Natural killer cell (primary cell): ENCODE results near the gene IER5. TPM values are rescaled to one million over a fixed set of nuclear protein-coding genes. Genes with fewer than 3 reads are reported as not detected.

Experiments used
- ATAC-seq, 3 donors: fragments of 150-1000 bp in 2 of 3; fragments of 200-7000 bp in 1 of 3; cut with Tn5 transposase; 1 replicate in 1 of 3; 2 replicates in 2 of 3; pipeline ENCODE4 v1.10.0; 2021; ENCODE audit warnings: mild to moderate bottlenecking in 2 of 3, moderate library complexity in 2 of 3
- DNase-seq, 2 donors: peaks; one replicate each; pipeline versions ENCODE4 v3.0.0 to v3.0.0-alpha.2; 2013 to 2021; ENCODE audit warnings: mixed read lengths in 1 of 2
- H3K27ac ChIP-seq: one replicate; pipeline ENCODE4 v1.5.1; 2013; ENCODE audit warnings: mild to moderate bottlenecking, low read length
- H3K27me3 ChIP-seq: one replicate; pipeline ENCODE4 v1.6.1; 2013; ENCODE audit warnings: low read length; ENCODE audit not compliant: control insufficient read depth, insufficient read depth
- H3K36me3 ChIP-seq: one replicate; pipeline ENCODE4 v1.6.1; 2013; ENCODE audit warnings: low read length; ENCODE audit not compliant: control insufficient read depth, insufficient read depth
- H3K4me1 ChIP-seq: one replicate; pipeline ENCODE4 v1.6.1; 2013; ENCODE audit warnings: low read length; ENCODE audit not compliant: control insufficient read depth, insufficient read depth
- H3K4me3 ChIP-seq: one replicate; pipeline ENCODE4 v1.5.1; 2013; ENCODE audit warnings: low read length
- H3K9me3 ChIP-seq: one replicate; pipeline ENCODE4 v1.6.1; 2013; ENCODE audit warnings: low read length; ENCODE audit not compliant: control insufficient read depth, insufficient read depth
- H3K27ac Mint-ChIP-seq, 2 donors: one replicate each; pipeline ENCODE4 v1.8.0; 2022; ENCODE audit warnings: mild to moderate bottlenecking in 2 of 2, mixed read lengths in 2 of 2, moderate library complexity in 1 of 2
- H3K27me3 Mint-ChIP-seq, 2 donors: one replicate each; pipeline ENCODE4 v1.8.0; 2022; ENCODE audit warnings: low read depth in 2 of 2, mixed read lengths in 2 of 2
- H3K36me3 Mint-ChIP-seq: one replicate; pipeline ENCODE4 v1.8.0; 2022; ENCODE audit warnings: mixed read lengths
- H3K4me1 Mint-ChIP-seq, 2 donors: one replicate each; pipeline ENCODE4 v1.8.0; 2022; ENCODE audit warnings: mixed read lengths in 2 of 2
- H3K4me3 Mint-ChIP-seq: one replicate; pipeline ENCODE4 v1.8.0; 2022; ENCODE audit warnings: mild to moderate bottlenecking, moderate library complexity, mixed read lengths
- H3K9me3 Mint-ChIP-seq, 2 donors: one replicate each; pipeline ENCODE4 v1.8.0; 2022; ENCODE audit warnings: mixed read lengths in 2 of 2
- WGBS: methylation state at CpG from one replicate; pipeline ENCODE4 v1.1.7; 2013; ENCODE audit warnings: missing lambda C conversion rate; ENCODE audit not compliant: insufficient coverage; 5-methylcytosine and 5-hydroxymethylcytosine counted together
- intact Hi-C: fragments of 100-400 bp; cut with micrococcal nuclease; formaldehyde crosslinking; loops from one replicate; pipeline ENCODE4 v1.14.2; 2022
- total RNA-seq, 4 donors: library from RNA; stranded (reverse); fragments of 120-200 nt in 1 of 4; gene quantifications; one replicate each; pipeline versions ENCODE4 v1.2.3 to v1.2.4, GENCODE V29; 2013 to 2022
- TF ChIP-seq, protein P1 (sequence below): fragments of 200-600 bp; IDR thresholded peaks from one replicate; pipeline ENCODE4 v1.8.0; 2022; ENCODE audit warnings: antibody characterized with exemption

Gene IER5
- total RNA-seq, 3 donors from 2014 or later (not counting 1 experiment from before 2014, with no cell fraction given): 118 to 164 (median 150) TPM

DNA sequence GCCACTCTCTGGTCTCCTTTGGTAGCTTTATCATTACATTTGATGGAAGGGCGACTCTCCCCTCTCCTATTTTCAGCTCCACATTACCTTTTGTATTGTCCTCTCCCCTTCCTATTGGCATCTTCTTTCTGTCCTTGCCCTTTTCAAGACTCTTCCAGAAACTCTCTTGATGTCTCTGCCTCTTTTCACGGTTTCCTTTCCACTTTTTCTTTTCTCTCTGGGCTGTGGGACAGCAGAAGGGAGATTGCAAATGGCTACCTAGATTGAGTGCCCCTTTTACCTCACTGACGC, 17.5 kb downstream of the IER5 start:
- Mint-ChIP-seq H3K36me3 (no peaks in the 10 kb centered on the region), H3K9me3 (no peaks in the 10 kb centered on the region), H3K27ac (peak overlapping the region; percentile 78 to 98), H3K4me1 (peaks cover 33 to 41% of the 10 kb centered on the region in 2 donors), H3K27me3 (peaks cover 11 to 14% of the 10 kb centered on the region in 2 donors), H3K4me3 (peak overlapping the region; percentile 93)
- peak overlapping the region; percentile 27 for H3K27ac ChIP-seq
- 86% methylated on average over 3 of the region's 3 CpGs for WGBS
- H3K4me1 ChIP-seq: peaks cover 32% of the 10 kb centered on the region
- no peaks in the 10 kb centered on the region for H3K36me3 ChIP-seq
- no peak overlapping the region for H3K4me3 ChIP-seq
- DNase-seq (no peak), ATAC-seq (no peak)
- TF ChIP-seq, protein P1, sequence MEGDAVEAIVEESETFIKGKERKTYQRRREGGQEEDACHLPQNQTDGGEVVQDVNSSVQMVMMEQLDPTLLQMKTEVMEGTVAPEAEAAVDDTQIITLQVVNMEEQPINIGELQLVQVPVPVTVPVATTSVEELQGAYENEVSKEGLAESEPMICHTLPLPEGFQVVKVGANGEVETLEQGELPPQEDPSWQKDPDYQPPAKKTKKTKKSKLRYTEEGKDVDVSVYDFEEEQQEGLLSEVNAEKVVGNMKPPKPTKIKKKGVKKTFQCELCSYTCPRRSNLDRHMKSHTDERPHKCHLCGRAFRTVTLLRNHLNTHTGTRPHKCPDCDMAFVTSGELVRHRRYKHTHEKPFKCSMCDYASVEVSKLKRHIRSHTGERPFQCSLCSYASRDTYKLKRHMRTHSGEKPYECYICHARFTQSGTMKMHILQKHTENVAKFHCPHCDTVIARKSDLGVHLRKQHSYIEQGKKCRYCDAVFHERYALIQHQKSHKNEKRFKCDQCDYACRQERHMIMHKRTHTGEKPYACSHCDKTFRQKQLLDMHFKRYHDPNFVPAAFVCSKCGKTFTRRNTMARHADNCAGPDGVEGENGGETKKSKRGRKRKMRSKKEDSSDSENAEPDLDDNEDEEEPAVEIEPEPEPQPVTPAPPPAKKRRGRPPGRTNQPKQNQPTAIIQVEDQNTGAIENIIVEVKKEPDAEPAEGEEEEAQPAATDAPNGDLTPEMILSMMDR: no peak
- no peaks in the 10 kb centered on the region for H3K27me3 ChIP-seq
- intact Hi-C loops: no loop called here
- H3K9me3 ChIP-seq: no peaks in the 10 kb centered on the region

DNA sequence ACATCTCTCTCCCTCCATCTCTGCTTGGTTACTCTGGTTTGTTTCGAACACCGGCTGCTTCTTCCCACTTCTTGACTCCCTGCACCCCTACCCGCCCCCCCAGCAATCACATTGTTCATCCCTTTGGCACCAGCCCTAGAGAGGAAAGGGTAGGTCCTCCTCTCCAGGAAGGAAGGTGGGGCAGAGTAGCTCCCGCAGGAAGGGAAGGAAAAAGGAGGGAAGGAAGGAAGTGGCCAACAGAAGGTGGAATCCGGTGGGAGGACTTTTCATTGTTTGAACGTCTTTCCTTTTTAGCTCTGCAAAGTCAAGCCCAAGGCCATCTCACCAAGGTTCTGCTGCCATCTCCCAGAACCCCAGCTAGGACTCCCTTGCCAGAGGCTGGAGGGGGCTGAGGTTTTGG, 18.0 kb downstream of the IER5 start:
- H3K9me3 ChIP-seq: no peaks in the 10 kb centered on the region
- 51% methylated on average over 5 of the region's 6 CpGs for WGBS
- intact Hi-C loops: no loop called here
- H3K9me3 Mint-ChIP-seq: no peaks in the 10 kb centered on the region
- TF ChIP-seq, protein P1: no peak
- no peak overlapping the region for H3K4me3 ChIP-seq
- DNase-seq (no peak), ATAC-seq (no peak)
- no peaks in the 10 kb centered on the region for H3K27me3 ChIP-seq
- peak overlapping the region; percentile 93 for H3K4me3 Mint-ChIP-seq
- H3K36me3 ChIP-seq: no peaks in the 10 kb centered on the region
- H3K36me3 Mint-ChIP-seq: no peaks in the 10 kb centered on the region
- H3K27ac ChIP-seq: no peak overlapping the region
- H3K4me1 Mint-ChIP-seq: peaks cover 35 to 45% of the 10 kb centered on the region in 2 donors
- H3K27me3 Mint-ChIP-seq: peaks cover 16 to 17% of the 10 kb centered on the region in 2 donors
- H3K4me1 ChIP-seq: peaks cover 32% of the 10 kb centered on the region
- H3K27ac Mint-ChIP-seq: peak overlapping the region; percentile 78 to 98

DNA sequence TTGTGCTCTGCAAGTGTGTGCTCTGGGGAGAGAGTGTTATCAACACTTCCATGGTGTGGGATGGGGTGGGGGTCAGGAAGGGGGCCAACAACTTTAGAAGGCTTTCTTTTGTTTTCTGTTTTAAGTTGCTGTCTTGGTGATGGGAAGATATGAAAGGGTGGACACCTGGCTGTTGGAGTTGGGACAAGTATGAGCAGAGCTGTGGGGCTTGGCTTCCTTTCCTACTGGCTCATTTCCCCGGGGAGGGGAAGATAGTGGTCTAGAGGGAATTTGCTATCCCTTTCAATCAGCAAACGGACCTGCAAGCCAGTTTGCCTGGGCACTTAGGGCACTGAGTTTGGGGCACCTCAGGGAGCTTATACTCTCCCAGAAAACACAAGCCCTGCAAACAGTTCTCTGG, 19.2 kb downstream of the IER5 start:
- TF ChIP-seq, protein P1: no peak
- Histone ChIP-seq H3K4me1 (peaks cover 39% of the 10 kb centered on the region), H3K36me3 (no peaks in the 10 kb centered on the region), H3K9me3 (no peaks in the 10 kb centered on the region), H3K27me3 (no peaks in the 10 kb centered on the region), H3K4me3 (no peak overlapping the region), H3K27ac (no peak overlapping the region)
- no peak for DNase-seq
- WGBS: 79% methylated on average over 2 of the region's 2 CpGs
- peak overlapping the region in 1 of 2 donors; percentile 98 for H3K27ac Mint-ChIP-seq
- no peak overlapping the region for H3K4me3 Mint-ChIP-seq
- H3K36me3 Mint-ChIP-seq: no peaks in the 10 kb centered on the region
- intact Hi-C loops: no loop called here
- H3K9me3 Mint-ChIP-seq: no peaks in the 10 kb centered on the region
- ATAC-seq: no peak
- H3K27me3 Mint-ChIP-seq: peaks cover 17% of the 10 kb centered on the region in 2 donors
- peaks cover 43 to 58% of the 10 kb centered on the region in 2 donors for H3K4me1 Mint-ChIP-seq

DNA sequence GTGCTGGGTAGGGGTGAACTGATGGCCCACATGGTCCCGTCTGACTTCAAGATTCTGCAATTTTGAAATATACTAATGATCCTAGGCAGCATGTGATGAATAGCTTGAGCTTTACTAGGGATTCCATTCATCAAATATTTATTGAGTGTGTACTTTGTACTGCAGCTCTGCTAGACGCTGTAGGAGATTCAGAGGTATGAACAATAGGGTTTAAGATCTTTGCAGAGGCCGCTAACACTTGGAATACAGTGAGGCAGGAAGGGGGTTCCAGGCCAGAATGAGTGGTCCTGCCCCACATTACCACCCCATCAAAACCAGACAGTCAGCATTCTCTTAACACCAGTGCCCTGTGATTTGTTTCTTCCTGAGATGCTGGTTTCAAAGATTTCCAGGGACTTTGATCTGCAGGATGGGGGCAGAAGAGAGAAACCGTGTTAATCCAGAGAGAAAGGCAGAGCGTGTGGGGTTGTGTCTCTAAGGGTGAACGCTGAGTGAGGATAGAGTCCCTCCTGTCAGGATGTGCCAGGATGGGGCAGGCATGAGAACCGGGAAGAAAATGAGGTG, 19.9 kb downstream of the IER5 start:
- no peak overlapping the region for H3K4me3 Mint-ChIP-seq
- H3K9me3 ChIP-seq: no peaks in the 10 kb centered on the region
- TF ChIP-seq, protein P1: no peak
- no peak overlapping the region for H3K4me3 ChIP-seq
- peaks cover 17% of the 10 kb centered on the region in 2 donors for H3K27me3 Mint-ChIP-seq
- WGBS: 89% methylated on average over 7 of the region's 7 CpGs
- peak overlapping the region in 1 of 2 donors; percentile 98 for H3K27ac Mint-ChIP-seq
- H3K27me3 ChIP-seq: no peaks in the 10 kb centered on the region
- intact Hi-C loops: no loop called here
- DNase-seq (no peak), ATAC-seq (no peak)
- H3K36me3 Mint-ChIP-seq: no peaks in the 10 kb centered on the region
- peaks cover 37 to 58% of the 10 kb centered on the region in 2 donors for H3K4me1 Mint-ChIP-seq
- H3K4me1 ChIP-seq: peaks cover 40% of the 10 kb centered on the region
- no peaks in the 10 kb centered on the region for H3K9me3 Mint-ChIP-seq
- H3K36me3 ChIP-seq: no peaks in the 10 kb centered on the region
- no peak overlapping the region for H3K27ac ChIP-seq
